ENCODE results near the gene TNMD. TPM values are rescaled to one million over a fixed set of nuclear protein-coding genes. Genes with fewer than 3 reads are reported as not detected.

The TNMD gene
- total RNA-seq, 1 donor from 2014 or later: 123 TPM

DNA sequence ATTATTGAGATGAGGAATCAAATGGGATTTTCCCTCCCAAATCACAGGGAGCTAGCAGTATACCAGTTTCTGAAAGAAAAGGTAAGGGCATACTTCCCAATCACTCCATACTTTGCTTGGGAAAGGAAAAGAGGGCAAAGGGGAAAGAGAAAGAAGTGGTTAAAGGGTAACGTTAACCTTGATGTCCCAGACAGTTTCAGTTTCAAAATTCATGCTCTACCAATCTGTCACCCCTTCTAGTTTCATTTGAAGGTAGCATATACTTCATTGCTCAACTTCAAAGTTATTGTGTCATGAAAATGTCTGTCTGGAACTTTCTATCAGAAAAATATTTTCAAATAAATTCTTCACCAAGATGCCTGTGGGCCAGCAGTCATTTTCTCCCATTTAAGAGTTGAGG lies 16.0 kb downstream of the TNMD start:
- Histone ChIP-seq H3K9ac (ENCODE audit: low read depth in 1 of 3, low read length in 3 of 3) (no peak overlapping the region), H3K27ac (ENCODE audit: low read depth, low read length) (no peak overlapping the region), H3K27me3 (ENCODE audit: control insufficient read depth in 3 of 3, insufficient read depth in 3 of 3, low read length in 3 of 3) (peaks cover 0 to 3% (median 0%) of the 10 kb centered on the region in 3 donors), H3K4me3 (ENCODE audit: low read length in 3 of 3) (no peak overlapping the region), H3K4me1 (ENCODE audit: control insufficient read depth in 3 of 3, insufficient read depth in 3 of 3, low read length in 3 of 3) (no peaks in the 10 kb centered on the region), H3K36me3 (ENCODE audit: control insufficient read depth in 3 of 3, insufficient read depth in 3 of 3, low read length in 3 of 3) (no peaks in the 10 kb centered on the region), H3K9me3 (ENCODE audit: control insufficient read depth in 3 of 3, low read length in 3 of 3) (no peaks in the 10 kb centered on the region)

DNA sequence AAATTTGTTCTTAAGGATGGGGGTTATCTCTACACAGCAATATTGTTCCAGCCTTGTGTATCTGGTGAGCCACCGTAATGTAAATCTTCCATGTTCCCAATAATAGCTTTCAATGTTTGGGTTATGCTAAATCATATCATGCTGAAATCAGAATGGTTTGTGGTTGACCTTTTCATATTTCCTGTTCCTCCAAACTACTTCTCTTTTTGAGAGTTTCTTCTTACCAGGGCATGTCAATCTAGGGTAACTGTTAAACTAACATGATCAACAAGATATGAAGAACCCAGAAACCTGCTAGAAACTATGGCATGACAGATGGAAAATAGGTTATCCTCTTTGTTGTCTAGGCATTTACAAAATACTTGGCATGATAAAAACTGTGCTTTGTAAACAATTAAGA lies 22.0 kb downstream of the TNMD start:
- no peak overlapping the region for H3K27ac ChIP-seq (ENCODE audit: low read depth, low read length)
- no peaks in the 10 kb centered on the region for H3K4me1 ChIP-seq (ENCODE audit: control insufficient read depth in 3 of 3, insufficient read depth in 3 of 3, low read length in 3 of 3)
- H3K36me3 ChIP-seq (ENCODE audit: control insufficient read depth in 3 of 3, insufficient read depth in 3 of 3, low read length in 3 of 3): no peaks in the 10 kb centered on the region
- H3K9ac ChIP-seq (ENCODE audit: low read depth in 1 of 3, low read length in 3 of 3): no peak overlapping the region
- no peak overlapping the region for H3K4me3 ChIP-seq (ENCODE audit: low read length in 3 of 3)
- peaks cover 0 to 6% (median 0%) of the 10 kb centered on the region in 3 donors for H3K27me3 ChIP-seq (ENCODE audit: control insufficient read depth in 3 of 3, insufficient read depth in 3 of 3, low read length in 3 of 3)
- no peaks in the 10 kb centered on the region for H3K9me3 ChIP-seq (ENCODE audit: control insufficient read depth in 3 of 3, low read length in 3 of 3)

DNA sequence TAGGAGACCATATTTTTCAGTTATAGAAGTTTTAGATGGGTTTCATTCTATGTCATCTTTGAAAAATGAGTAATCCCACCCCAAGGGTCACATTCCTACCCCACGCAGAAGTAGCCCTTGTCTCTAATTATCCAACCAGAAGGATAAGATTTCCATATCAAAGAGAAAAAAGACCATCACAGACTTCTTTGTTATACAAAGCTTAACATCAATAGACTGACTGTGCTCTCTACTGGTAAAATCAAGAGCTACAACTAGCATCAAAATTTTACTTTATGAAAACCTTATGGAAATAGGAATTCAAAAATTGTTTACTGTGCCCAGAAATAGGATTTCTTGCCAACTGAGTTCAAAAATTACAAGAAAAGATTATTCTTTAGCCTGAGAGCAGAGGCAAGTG lies 24.9 kb downstream of the TNMD start:
- Histone ChIP-seq H3K9me3 (ENCODE audit: control insufficient read depth in 3 of 3, low read length in 3 of 3) (no peaks in the 10 kb centered on the region), H3K4me1 (ENCODE audit: control insufficient read depth in 3 of 3, insufficient read depth in 3 of 3, low read length in 3 of 3) (no peaks in the 10 kb centered on the region), H3K4me3 (ENCODE audit: low read length in 3 of 3) (no peak overlapping the region), H3K27ac (ENCODE audit: low read depth, low read length) (no peak overlapping the region), H3K9ac (ENCODE audit: low read depth in 1 of 3, low read length in 3 of 3) (no peak overlapping the region), H3K36me3 (ENCODE audit: control insufficient read depth in 3 of 3, insufficient read depth in 3 of 3, low read length in 3 of 3) (no peaks in the 10 kb centered on the region), H3K27me3 (ENCODE audit: control insufficient read depth in 3 of 3, insufficient read depth in 3 of 3, low read length in 3 of 3) (peaks cover 0 to 3% (median 0%) of the 10 kb centered on the region in 3 donors)

DNA sequence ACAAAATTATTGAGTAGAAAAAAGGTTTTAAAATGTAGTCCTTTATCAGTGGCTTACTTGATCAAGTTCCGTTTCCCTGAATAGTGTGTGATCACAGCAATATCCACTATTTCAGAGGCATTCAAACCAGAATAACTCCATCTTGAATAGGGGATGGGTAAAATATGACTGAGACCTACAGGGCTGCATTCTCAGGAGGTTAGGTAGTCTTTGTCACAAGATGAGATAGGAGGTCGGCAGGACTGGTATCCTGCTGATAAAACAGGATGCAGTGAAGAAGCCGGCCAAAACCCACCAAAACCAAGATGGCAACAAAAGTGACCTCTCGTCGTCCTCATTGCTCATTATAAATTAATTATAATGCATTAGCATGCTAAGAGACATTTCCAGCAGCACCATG lies 27.2 kb downstream of the TNMD start:
- Histone ChIP-seq H3K9ac (ENCODE audit: low read depth in 1 of 3, low read length in 3 of 3) (no peak overlapping the region), H3K36me3 (ENCODE audit: control insufficient read depth in 3 of 3, insufficient read depth in 3 of 3, low read length in 3 of 3) (no peaks in the 10 kb centered on the region), H3K9me3 (ENCODE audit: control insufficient read depth in 3 of 3, low read length in 3 of 3) (no peaks in the 10 kb centered on the region), H3K27ac (ENCODE audit: low read depth, low read length) (no peak overlapping the region), H3K4me1 (ENCODE audit: control insufficient read depth in 3 of 3, insufficient read depth in 3 of 3, low read length in 3 of 3) (no peaks in the 10 kb centered on the region), H3K27me3 (ENCODE audit: control insufficient read depth in 3 of 3, insufficient read depth in 3 of 3, low read length in 3 of 3) (peaks cover 0 to 3% (median 0%) of the 10 kb centered on the region in 3 donors), H3K4me3 (ENCODE audit: low read length in 3 of 3) (no peak overlapping the region)

DNA sequence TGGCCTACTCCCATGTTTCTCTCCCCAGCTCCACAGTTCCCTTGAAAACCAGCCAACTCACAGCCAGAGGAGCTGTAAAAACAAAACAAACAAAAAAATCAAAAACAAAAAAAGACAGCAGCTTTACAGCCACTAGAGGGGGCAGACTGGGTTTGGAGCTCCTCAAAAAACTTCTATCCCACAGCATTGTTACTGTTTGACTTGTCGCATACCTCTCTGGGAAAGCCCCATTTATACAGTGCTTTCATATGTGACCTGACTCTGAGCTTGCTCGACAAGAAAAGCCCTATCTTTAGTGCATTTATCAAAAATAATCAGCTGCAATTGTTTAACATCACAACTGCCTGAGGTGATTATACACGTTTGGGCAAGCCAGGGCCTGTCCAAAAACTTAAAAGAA lies 30.3 kb downstream of the TNMD start:
- Histone ChIP-seq H3K4me3 (ENCODE audit: low read length in 3 of 3) (no peak overlapping the region), H3K36me3 (ENCODE audit: control insufficient read depth in 3 of 3, insufficient read depth in 3 of 3, low read length in 3 of 3) (no peaks in the 10 kb centered on the region), H3K9ac (ENCODE audit: low read depth in 1 of 3, low read length in 3 of 3) (no peak overlapping the region), H3K27ac (ENCODE audit: low read depth, low read length) (no peak overlapping the region), H3K27me3 (ENCODE audit: control insufficient read depth in 3 of 3, insufficient read depth in 3 of 3, low read length in 3 of 3) (no peaks in the 10 kb centered on the region), H3K9me3 (ENCODE audit: control insufficient read depth in 3 of 3, low read length in 3 of 3) (no peaks in the 10 kb centered on the region), H3K4me1 (ENCODE audit: control insufficient read depth in 3 of 3, insufficient read depth in 3 of 3, low read length in 3 of 3) (no peaks in the 10 kb centered on the region)

DNA sequence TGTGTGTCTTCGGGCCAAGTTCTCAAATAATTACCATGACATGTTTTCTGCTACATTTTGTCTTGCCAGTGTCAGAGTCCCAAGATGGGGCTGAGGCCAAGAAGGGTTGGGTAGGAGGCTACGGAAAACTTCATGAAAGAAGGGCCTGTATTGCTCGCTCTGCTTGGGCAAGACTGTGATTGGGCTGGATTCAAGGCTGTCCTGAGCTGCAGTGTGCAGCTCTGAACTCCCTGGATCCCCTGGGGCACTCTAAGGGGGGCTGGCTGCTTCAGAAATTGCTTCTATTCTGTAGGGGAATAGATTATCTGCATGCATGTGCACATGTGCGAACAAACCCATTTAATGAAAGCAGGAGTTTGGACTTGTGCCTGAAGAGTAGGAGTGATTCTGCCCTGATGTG lies 38.3 kb downstream of the TNMD start:
- H3K4me1 ChIP-seq (ENCODE audit: control insufficient read depth in 3 of 3, insufficient read depth in 3 of 3, low read length in 3 of 3): no peaks in the 10 kb centered on the region
- no peak overlapping the region for H3K27ac ChIP-seq (ENCODE audit: low read depth, low read length)
- H3K9ac ChIP-seq (ENCODE audit: low read depth in 1 of 3, low read length in 3 of 3): no peak overlapping the region
- H3K4me3 ChIP-seq (ENCODE audit: low read length in 3 of 3): no peak overlapping the region
- H3K27me3 ChIP-seq (ENCODE audit: control insufficient read depth in 3 of 3, insufficient read depth in 3 of 3, low read length in 3 of 3): no peaks in the 10 kb centered on the region
- no peaks in the 10 kb centered on the region for H3K9me3 ChIP-seq (ENCODE audit: control insufficient read depth in 3 of 3, low read length in 3 of 3)
- H3K36me3 ChIP-seq (ENCODE audit: control insufficient read depth in 3 of 3, insufficient read depth in 3 of 3, low read length in 3 of 3): no peaks in the 10 kb centered on the region

DNA sequence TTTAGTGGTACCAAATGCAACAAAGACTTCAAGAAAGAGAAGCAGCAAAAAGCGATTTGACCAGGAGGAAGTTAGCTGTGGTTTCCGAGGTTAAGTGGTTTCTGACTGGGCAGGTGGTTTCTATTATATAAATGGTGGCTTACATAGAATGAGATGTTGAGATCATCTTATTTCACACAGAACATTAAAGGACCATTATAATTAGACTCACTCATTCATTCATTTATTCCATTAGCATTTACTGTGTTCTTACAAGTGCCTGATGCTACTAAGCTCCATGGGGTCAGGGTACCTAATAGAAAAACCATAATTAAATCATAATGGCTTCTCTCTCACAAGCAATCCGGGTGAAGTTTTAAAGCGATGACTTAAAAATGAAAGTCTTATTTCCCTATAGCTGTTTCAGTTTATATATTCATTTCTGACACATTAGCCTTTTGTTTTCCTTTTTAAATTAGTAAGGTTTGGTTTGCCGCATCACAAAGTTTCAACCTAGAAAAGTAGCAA lies 41.3 kb downstream of the TNMD start:
- Histone ChIP-seq H3K4me3 (ENCODE audit: low read length in 3 of 3) (no peak overlapping the region), H3K27me3 (ENCODE audit: control insufficient read depth in 3 of 3, insufficient read depth in 3 of 3, low read length in 3 of 3) (peaks cover 0 to 6% (median 0%) of the 10 kb centered on the region in 3 donors), H3K27ac (ENCODE audit: low read depth, low read length) (no peak overlapping the region), H3K4me1 (ENCODE audit: control insufficient read depth in 3 of 3, insufficient read depth in 3 of 3, low read length in 3 of 3) (no peaks in the 10 kb centered on the region), H3K9me3 (ENCODE audit: control insufficient read depth in 3 of 3, low read length in 3 of 3) (no peaks in the 10 kb centered on the region), H3K36me3 (ENCODE audit: control insufficient read depth in 3 of 3, insufficient read depth in 3 of 3, low read length in 3 of 3) (peaks cover 0 to 15% (median 3%) of the 10 kb centered on the region in 3 donors), H3K9ac (ENCODE audit: low read depth in 1 of 3, low read length in 3 of 3) (no peak overlapping the region)

DNA sequence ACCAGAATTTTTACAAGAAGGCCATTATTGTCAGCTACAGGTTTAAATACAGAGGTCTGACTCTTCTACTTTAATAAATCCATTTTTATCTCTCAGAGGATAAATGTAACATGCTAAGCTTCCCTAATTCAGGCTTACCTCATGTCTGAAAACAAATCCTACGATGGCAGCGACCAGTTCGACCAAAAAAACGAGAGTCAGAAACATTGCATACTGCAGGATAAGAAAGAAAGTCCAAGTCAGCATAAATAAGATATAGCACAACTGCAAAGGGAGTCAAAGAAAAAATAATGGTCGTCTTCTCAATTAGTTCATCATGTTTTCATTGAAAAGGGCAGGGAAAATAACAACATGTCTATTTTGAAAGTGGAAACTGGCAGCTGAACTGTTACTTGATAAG lies 50.3 kb downstream of the TNMD start:
- Histone ChIP-seq H3K27me3 (ENCODE audit: control insufficient read depth in 3 of 3, insufficient read depth in 3 of 3, low read length in 3 of 3) (peaks cover 0 to 5% (median 0%) of the 10 kb centered on the region in 3 donors), H3K9me3 (ENCODE audit: control insufficient read depth in 3 of 3, low read length in 3 of 3) (no peaks in the 10 kb centered on the region), H3K4me1 (ENCODE audit: control insufficient read depth in 3 of 3, insufficient read depth in 3 of 3, low read length in 3 of 3) (peaks cover 0 to 3% (median 0%) of the 10 kb centered on the region in 3 donors), H3K4me3 (ENCODE audit: low read length in 3 of 3) (no peak overlapping the region), H3K36me3 (ENCODE audit: control insufficient read depth in 3 of 3, insufficient read depth in 3 of 3, low read length in 3 of 3) (peaks cover 0 to 8% (median 0%) of the 10 kb centered on the region in 3 donors), H3K27ac (ENCODE audit: low read depth, low read length) (no peak overlapping the region), H3K9ac (ENCODE audit: low read depth in 1 of 3, low read length in 3 of 3) (no peak overlapping the region)

DNA sequence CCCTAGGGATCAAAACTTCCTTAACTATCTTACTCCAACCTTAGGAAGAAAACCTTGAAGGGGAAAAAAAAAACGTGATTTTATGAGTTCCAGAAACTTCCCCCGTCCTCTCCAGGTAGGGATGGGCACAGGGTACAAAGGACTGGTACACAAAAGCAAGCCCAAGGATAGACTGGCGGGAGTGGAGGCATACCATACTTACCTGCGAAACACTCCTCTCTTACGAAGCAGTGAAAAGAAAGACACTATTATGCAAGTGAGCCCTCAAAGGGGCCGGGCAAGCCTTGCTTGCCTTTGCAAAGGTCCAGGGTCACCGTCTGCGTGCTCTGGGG lies 51.2 kb downstream of the TNMD start:
- H3K27ac ChIP-seq (ENCODE audit: low read depth, low read length): no peak overlapping the region

DNA sequence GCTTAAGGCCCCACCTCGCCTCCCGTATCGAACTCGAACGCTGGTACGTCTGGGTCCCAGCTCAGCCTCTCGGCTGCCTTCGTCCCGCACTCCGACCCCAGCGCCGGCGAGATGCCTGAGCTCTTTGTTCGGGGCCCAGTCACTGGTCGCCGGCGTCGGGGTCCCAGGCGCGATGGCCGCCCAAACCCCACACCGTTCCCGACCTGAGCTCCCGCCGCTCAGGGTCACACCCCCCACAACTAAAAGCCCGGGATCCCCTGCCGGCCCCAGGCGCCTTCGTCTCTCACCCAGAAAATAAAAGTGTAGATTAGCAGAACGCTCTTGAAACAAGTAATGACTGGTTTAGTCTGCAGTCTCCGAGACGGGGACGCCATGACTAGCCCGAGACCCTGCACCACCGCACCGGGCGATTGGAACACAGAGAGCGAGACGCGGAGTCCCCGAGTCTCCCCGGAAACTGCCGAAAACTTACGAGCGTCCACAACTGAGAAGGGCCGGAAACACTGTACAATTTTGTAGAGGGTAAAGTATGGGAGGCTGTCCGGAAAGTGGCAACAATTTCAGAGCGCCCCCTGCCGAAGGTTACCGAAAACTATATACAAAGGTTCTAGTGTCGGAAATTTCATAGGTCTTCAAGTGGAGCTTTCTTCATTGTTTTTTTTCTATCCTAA lies 51.7 kb downstream of the TNMD start, which contains the start of gene TSPAN6:
TSS of gene TSPAN6 (minus strand) at position 486 of the 671 bp plus-strand sequence. CDS start at position 374, 112 bp downstream.
- Histone ChIP-seq H3K4me1 (ENCODE audit: control insufficient read depth in 3 of 3, insufficient read depth in 3 of 3, low read length in 3 of 3) (peaks cover 0 to 3% (median 0%) of the 10 kb centered on the region in 3 donors), H3K27me3 (ENCODE audit: control insufficient read depth in 3 of 3, insufficient read depth in 3 of 3, low read length in 3 of 3) (no peaks in the 10 kb centered on the region), H3K36me3 (ENCODE audit: control insufficient read depth in 3 of 3, insufficient read depth in 3 of 3, low read length in 3 of 3) (peaks cover 0 to 3% (median 0%) of the 10 kb centered on the region in 3 donors), H3K9ac (ENCODE audit: low read depth in 1 of 3, low read length in 3 of 3) (peak within 1 kb of the TSS; percentile 70 to 79 (median 72)), H3K9me3 (ENCODE audit: control insufficient read depth in 3 of 3, low read length in 3 of 3) (no peaks in the 10 kb centered on the region), H3K4me3 (ENCODE audit: low read length in 3 of 3) (peak within 1 kb of the TSS; percentile 66 to 76 (median 76)), H3K27ac (ENCODE audit: low read depth, low read length) (no peak within 1 kb of the TSS)

More for the DNA sequence above, 51.2 kb downstream of the TNMD start:
- peak overlapping the region; percentile 66 to 76 (median 76) for H3K4me3 ChIP-seq (ENCODE audit: low read length in 3 of 3)
- no peaks in the 10 kb centered on the region for H3K27me3 ChIP-seq (ENCODE audit: control insufficient read depth in 3 of 3, insufficient read depth in 3 of 3, low read length in 3 of 3)
- H3K9ac ChIP-seq (ENCODE audit: low read depth in 1 of 3, low read length in 3 of 3): peak overlapping the region; percentile 70 to 79 (median 72)
- peaks cover 0 to 3% (median 0%) of the 10 kb centered on the region in 3 donors for H3K36me3 ChIP-seq (ENCODE audit: control insufficient read depth in 3 of 3, insufficient read depth in 3 of 3, low read length in 3 of 3)
- H3K4me1 ChIP-seq (ENCODE audit: control insufficient read depth in 3 of 3, insufficient read depth in 3 of 3, low read length in 3 of 3): peaks cover 0 to 3% (median 0%) of the 10 kb centered on the region in 3 donors
- H3K9me3 ChIP-seq (ENCODE audit: control insufficient read depth in 3 of 3, low read length in 3 of 3): no peaks in the 10 kb centered on the region

Measured in skeletal muscle tissue (tissue), 4 donors.